CD8-positive, alpha-beta memory T cell (primary cell): Measurements from ENCODE around the gene ARHGAP25. TPM values are rescaled to one million over a fixed set of nuclear protein-coding genes. Genes with fewer than 3 reads are reported as not detected.

Source experiments
- CTCF ChIA-PET: fragments of 350-600 bp; sonication (Branson Sonifier 250); formaldehyde crosslinking; loops from one replicate; lab custom pipeline; 2021; ENCODE audit warnings: antibody characterized with exemption; lab: Charles Lee
- POLR2A ChIA-PET: fragments of 350-600 bp; sonication (Branson Sonifier 250); formaldehyde crosslinking; loops from one replicate; lab custom pipeline; 2021; ENCODE audit warnings: antibody characterized with exemption; lab: Charles Lee
- DNase-seq, 5 donors: peaks; one replicate each; pipeline versions ENCODE4 v3.0.0 to v3.0.0-alpha.2; 2020 to 2022; ENCODE audit warnings: mixed read lengths in 1 of 5
- H3K27ac ChIP-seq: one replicate; pipeline ENCODE4 v1.7.0; 2013; ENCODE audit warnings: low read depth, mild to moderate bottlenecking, low read length, moderate library complexity
- H3K27me3 ChIP-seq: 2 replicates; pipeline ENCODE4 v1.7.0; 2013; ENCODE audit warnings: low read length, mild to moderate bottlenecking; ENCODE audit not compliant: insufficient read depth, poor library complexity, severe bottlenecking
- H3K36me3 ChIP-seq: 2 replicates; pipeline ENCODE4 v1.7.0; 2013; ENCODE audit warnings: mild to moderate bottlenecking, low read length, moderate library complexity; ENCODE audit not compliant: insufficient read depth
- H3K4me1 ChIP-seq: 2 replicates; pipeline ENCODE4 v1.7.0; 2013; ENCODE audit warnings: mild to moderate bottlenecking, low read length, moderate library complexity; ENCODE audit not compliant: insufficient read depth
- H3K4me3 ChIP-seq: 2 replicates; pipeline ENCODE4 v1.7.0; 2013; ENCODE audit warnings: mild to moderate bottlenecking, low read length
- H3K9me3 ChIP-seq: 2 replicates; pipeline ENCODE4 v1.7.0; 2013; ENCODE audit warnings: mild to moderate bottlenecking, low read length
- H3K27ac Mint-ChIP-seq, 8 donors: one replicate each; pipeline ENCODE4 v1.8.0; 2020 to 2021; ENCODE audit warnings: mixed read lengths in 8 of 8, mild to moderate bottlenecking in 6 of 8, inconsistent platforms in 3 of 8, moderate library complexity in 3 of 8
- H3K27me3 Mint-ChIP-seq, 2 donors: one replicate each; pipeline ENCODE4 v1.8.0; 2020 to 2021; ENCODE audit warnings: mixed read lengths in 2 of 2, mild to moderate bottlenecking in 1 of 2, moderate library complexity in 1 of 2
- H3K36me3 Mint-ChIP-seq, 3 donors: one replicate each; pipeline ENCODE4 v1.8.0; 2020 to 2021; ENCODE audit warnings: mixed read lengths in 3 of 3, inconsistent platforms in 1 of 3, mild to moderate bottlenecking in 1 of 3
- H3K4me1 Mint-ChIP-seq, 3 donors: one replicate each; pipeline ENCODE4 v1.8.0; 2020 to 2021; ENCODE audit warnings: mixed read lengths in 3 of 3, inconsistent platforms in 1 of 3, mild to moderate bottlenecking in 1 of 3
- H3K4me3 Mint-ChIP-seq, 7 donors: one replicate each; pipeline ENCODE4 v1.8.0; 2020 to 2021; ENCODE audit warnings: mixed read lengths in 7 of 7, mild to moderate bottlenecking in 6 of 7, moderate library complexity in 4 of 7, inconsistent platforms in 2 of 7
- H3K9me3 Mint-ChIP-seq, 5 donors: one replicate each; pipeline ENCODE4 v1.8.0; 2020 to 2022; ENCODE audit warnings: mixed read lengths in 5 of 5, mild to moderate bottlenecking in 3 of 5, moderate library complexity in 2 of 5, inconsistent platforms in 1 of 5
- polyA plus RNA-seq: library from polyadenylated mRNA; unstranded; fragments of 300-500 nt; fragmentation: Illumina TruSeq; gene quantifications from one replicate; pipeline ENCODE4 v1.2.3, GENCODE V29; 2021
- total RNA-seq, 2 experiments: library from RNA; stranded (reverse); gene quantifications; one replicate each; pipeline ENCODE4 v1.2.3, GENCODE V29; 2021

The ARHGAP25 gene
- total and polyA plus RNA-seq, 3 experiments from 2014 or later, result 74.7 to 200 (median 75.2) TPM

DNA sequence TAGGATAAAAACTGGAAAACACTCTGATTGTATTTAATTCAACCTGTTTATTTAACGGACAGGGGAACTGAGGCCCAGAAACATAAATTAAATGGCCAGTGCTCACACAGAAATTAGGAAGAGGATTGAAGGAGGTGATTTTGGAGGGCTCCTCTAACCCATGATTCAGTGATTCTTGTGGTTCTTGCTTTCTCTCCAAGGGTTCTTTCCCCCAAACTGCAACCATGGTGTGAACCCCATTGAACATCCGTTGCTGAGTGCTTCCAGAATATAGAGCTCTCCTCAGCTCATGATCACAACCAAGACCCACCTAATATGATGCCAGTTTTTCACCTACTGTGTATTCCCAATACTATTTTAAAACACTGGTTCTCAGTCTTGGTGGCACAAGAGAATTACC lies 95.1 kb downstream of the ARHGAP25 start:
- POLR2A ChIA-PET, result interaction anchor here (0.6 to 2.0 kb wide), 3 partner anchors 19 to 78 kb away, joined by 4 to 9 read pairs (median 8); no protein-coding TSS in a partner anchor
- peak overlapping the region; percentile 18 for H3K4me3 ChIP-seq
- H3K4me3 Mint-ChIP-seq, result peak overlapping the region; percentile 4 to 78 (median 71)
- peaks cover 0 to 37% (median 10%) of the 10 kb centered on the region in 3 donors for H3K36me3 Mint-ChIP-seq
- peaks cover 5% of the 10 kb centered on the region for H3K36me3 ChIP-seq
- peaks cover 0 to 2% of the 10 kb centered on the region in 2 donors for H3K27me3 Mint-ChIP-seq
- H3K4me1 ChIP-seq, result peaks cover 52% of the 10 kb centered on the region
- H3K9me3 ChIP-seq, result no peaks in the 10 kb centered on the region
- H3K27ac Mint-ChIP-seq, result peak overlapping the region; percentile 68 to 97 (median 84)
- CTCF ChIA-PET, result interaction anchor here (0.9 to 3.8 kb wide), 10 partner anchors 9 to 108 kb away, joined by 3 to 17 read pairs (median 4); no protein-coding TSS in a partner anchor
- peaks cover 59 to 82% (median 80%) of the 10 kb centered on the region in 3 donors for H3K4me1 Mint-ChIP-seq
- DNase-seq, result no peak
- peak overlapping the region; percentile 35 for H3K27ac ChIP-seq
- H3K9me3 Mint-ChIP-seq, result no peaks in the 10 kb centered on the region
- H3K27me3 ChIP-seq, result no peaks in the 10 kb centered on the region

DNA sequence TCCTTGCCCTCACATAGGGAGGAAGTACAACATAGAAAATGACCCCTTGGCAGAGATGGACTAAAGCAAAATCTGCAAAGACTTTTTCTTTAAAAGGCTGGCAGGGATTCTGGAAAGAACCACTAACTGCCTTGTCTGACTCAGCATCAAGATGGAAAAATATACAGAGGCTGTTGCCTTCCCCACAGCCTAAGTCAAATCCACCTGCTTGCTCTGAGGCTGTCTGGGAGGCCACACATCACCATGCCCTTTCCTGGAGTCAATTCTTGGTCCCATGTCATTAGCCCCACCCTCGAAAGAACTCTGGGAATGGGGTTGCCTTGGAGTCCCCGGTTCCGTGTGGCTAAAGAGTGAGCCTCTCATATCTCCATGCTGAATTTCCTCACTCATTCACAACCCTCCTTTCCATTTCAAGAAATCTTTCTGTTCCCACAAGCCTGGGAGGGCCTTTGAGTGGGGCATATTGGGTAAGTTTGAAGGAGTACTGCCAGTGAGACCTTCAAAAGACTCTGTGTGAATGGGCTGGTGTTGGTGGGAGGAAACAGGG lies 97.1 kb downstream of the ARHGAP25 start:
- Mint-ChIP-seq H3K27me3 (peaks cover 0 to 2% of the 10 kb centered on the region in 2 donors), H3K36me3 (peaks cover 0 to 17% (median 0%) of the 10 kb centered on the region in 3 donors), H3K4me1 (peaks cover 49 to 73% (median 61%) of the 10 kb centered on the region in 3 donors), H3K9me3 (no peaks in the 10 kb centered on the region), H3K4me3 (peak overlapping the region; percentile 7 to 72 (median 57)), H3K27ac (peak overlapping the region; percentile 33 to 90 (median 79))
- H3K4me1 ChIP-seq, result peaks cover 55% of the 10 kb centered on the region
- POLR2A ChIA-PET, result no interaction called here
- H3K9me3 ChIP-seq, result no peaks in the 10 kb centered on the region
- peak overlapping the region; percentile 14 for H3K27ac ChIP-seq
- CTCF ChIA-PET, result no interaction called here
- DNase-seq, result no peak
- no peak overlapping the region for H3K4me3 ChIP-seq
- H3K36me3 ChIP-seq, result peaks cover 5% of the 10 kb centered on the region
- H3K27me3 ChIP-seq, result no peaks in the 10 kb centered on the region

DNA sequence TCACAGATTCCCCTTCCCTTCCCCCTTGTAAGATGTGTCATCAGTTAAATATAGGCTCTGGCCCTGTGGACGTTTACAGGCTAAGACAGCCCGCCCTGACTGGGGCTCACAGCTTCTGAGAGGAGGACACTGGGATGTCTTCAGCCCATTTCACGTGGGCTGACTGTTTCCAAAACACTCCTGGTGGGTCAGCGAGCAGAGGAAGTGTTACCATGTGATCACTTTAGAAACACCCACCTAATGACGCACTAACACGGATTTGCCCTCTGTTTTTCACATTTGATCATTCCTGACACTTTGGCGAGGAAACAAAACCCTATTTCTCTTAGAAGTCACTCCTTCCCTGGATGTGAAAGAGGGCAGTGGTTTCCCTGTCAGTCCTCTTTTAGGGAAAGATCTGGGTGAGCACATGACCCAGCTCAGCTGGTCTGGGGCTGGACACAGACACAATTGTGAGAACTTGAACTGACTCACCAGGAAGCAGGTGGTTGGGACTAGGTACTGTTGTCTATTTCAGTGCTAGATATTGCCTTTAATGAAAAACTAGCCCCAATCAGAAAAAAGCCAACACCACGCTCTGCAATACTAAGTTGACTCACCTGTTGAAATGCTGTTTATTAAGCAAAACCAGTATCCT lies 97.7 kb downstream of the ARHGAP25 start:
- Histone ChIP-seq H3K27me3 (no peaks in the 10 kb centered on the region), H3K27ac (peak overlapping the region; percentile 14), H3K9me3 (no peaks in the 10 kb centered on the region), H3K4me3 (no peak overlapping the region), H3K36me3 (peaks cover 5% of the 10 kb centered on the region), H3K4me1 (peaks cover 60% of the 10 kb centered on the region)
- peak overlapping the region in 7 of 8 donors; percentile 71 to 90 (median 83) for H3K27ac Mint-ChIP-seq
- peaks cover 0 to 13% (median 0%) of the 10 kb centered on the region in 3 donors for H3K36me3 Mint-ChIP-seq
- H3K4me1 Mint-ChIP-seq, result peaks cover 49 to 72% (median 57%) of the 10 kb centered on the region in 3 donors
- no peaks in the 10 kb centered on the region for H3K9me3 Mint-ChIP-seq
- peak; percentile 9 to 62 (median 18) for DNase-seq
- peaks cover 0 to 2% of the 10 kb centered on the region in 2 donors for H3K27me3 Mint-ChIP-seq
- peak overlapping the region; percentile 7 to 72 (median 57) for H3K4me3 Mint-ChIP-seq
- ChIA-PET CTCF (interaction anchor here (0.7 to 1.0 kb wide), 3 partner anchors 17 to 81 kb away, joined by 3 to 5 read pairs (median 4); no protein-coding TSS in a partner anchor), POLR2A (no interaction called here)

DNA sequence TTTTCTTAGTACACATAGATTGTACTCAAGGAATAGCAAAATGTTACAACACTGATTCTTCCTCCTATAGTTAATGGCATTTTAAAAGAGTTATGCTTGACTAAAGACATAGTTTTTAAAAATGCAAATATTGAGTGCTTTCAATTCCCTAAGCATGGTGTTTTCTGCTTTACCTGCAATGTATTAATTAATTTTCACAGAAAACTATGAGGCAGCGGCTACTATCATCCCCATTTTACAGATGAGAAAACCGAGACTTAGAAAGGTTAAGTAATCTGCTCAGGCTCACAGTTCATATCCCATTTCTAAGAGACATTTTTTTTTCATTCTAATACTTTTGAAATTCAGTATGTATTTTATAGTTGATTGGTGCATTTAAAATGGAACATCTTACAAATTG lies 98.6 kb downstream of the ARHGAP25 start:
- H3K27ac Mint-ChIP-seq, result no peak overlapping the region
- H3K4me1 Mint-ChIP-seq, result peaks cover 51 to 72% (median 57%) of the 10 kb centered on the region in 3 donors
- H3K4me3 ChIP-seq, result no peak overlapping the region
- POLR2A ChIA-PET, result no interaction called here
- no peaks in the 10 kb centered on the region for H3K27me3 ChIP-seq
- H3K4me3 Mint-ChIP-seq, result no peak overlapping the region
- no peak for DNase-seq
- H3K27me3 Mint-ChIP-seq, result peaks cover 0 to 2% of the 10 kb centered on the region in 2 donors
- no peaks in the 10 kb centered on the region for H3K36me3 ChIP-seq
- H3K9me3 Mint-ChIP-seq, result no peaks in the 10 kb centered on the region
- H3K9me3 ChIP-seq, result no peaks in the 10 kb centered on the region
- H3K27ac ChIP-seq, result no peak overlapping the region
- CTCF ChIA-PET, result interaction anchor here (0.7 to 1.0 kb wide), 3 partner anchors 18 to 81 kb away, joined by 3 to 5 read pairs (median 4); no protein-coding TSS in a partner anchor
- H3K4me1 ChIP-seq, result peaks cover 56% of the 10 kb centered on the region
- peaks cover 0 to 4% (median 0%) of the 10 kb centered on the region in 3 donors for H3K36me3 Mint-ChIP-seq

DNA sequence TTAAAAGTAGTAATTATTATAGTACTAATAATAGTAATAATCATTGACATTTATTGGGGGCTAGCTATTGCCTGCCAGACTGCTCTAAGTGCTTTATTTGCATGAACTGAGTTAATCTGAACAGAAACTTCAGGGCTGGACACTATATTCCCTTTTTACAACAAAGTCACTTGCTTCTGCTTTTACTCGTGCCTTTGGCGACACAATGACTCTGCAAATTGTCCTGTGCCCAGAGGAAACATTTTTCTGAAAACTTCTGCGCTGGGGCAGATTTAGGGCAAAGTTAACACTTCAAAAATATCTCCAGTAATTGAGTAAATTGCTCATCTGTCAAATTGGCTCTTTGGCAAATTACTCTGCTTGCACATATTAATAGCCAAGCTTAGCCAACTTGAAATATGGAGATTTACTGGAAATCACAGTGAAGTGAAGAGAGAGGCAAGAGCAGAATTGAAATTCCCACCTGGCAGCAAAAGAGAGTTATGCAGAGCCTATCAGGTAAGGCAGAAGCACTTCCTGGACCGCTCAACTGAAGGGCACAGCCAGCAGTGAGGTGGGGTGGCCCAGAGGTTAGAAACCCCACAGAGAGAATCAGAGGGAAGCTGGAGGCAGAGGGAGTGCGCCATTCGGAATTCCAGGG lies 100.2 kb downstream of the ARHGAP25 start:
- Mint-ChIP-seq H3K27me3 (no peaks in the 10 kb centered on the region), H3K9me3 (no peaks in the 10 kb centered on the region), H3K4me1 (peaks cover 35 to 61% (median 40%) of the 10 kb centered on the region in 3 donors), H3K27ac (peak overlapping the region in 1 of 8 donors; percentile 91), H3K4me3 (no peak overlapping the region), H3K36me3 (no peaks in the 10 kb centered on the region)
- no peaks in the 10 kb centered on the region for H3K36me3 ChIP-seq
- ChIA-PET POLR2A (interaction anchor here (0.5 kb wide), 1 partner anchor 18 kb away, joined by 3 read pairs; no protein-coding TSS in a partner anchor), CTCF (interaction anchor here (0.8 to 5.3 kb wide), 8 partner anchors 10 to 125 kb away, joined by 3 to 46 read pairs (median 6); no protein-coding TSS in a partner anchor)
- no peaks in the 10 kb centered on the region for H3K27me3 ChIP-seq
- H3K4me3 ChIP-seq, result no peak overlapping the region
- H3K27ac ChIP-seq, result no peak overlapping the region
- DNase-seq, result no peak
- H3K9me3 ChIP-seq, result no peaks in the 10 kb centered on the region
- H3K4me1 ChIP-seq, result peaks cover 39% of the 10 kb centered on the region

DNA sequence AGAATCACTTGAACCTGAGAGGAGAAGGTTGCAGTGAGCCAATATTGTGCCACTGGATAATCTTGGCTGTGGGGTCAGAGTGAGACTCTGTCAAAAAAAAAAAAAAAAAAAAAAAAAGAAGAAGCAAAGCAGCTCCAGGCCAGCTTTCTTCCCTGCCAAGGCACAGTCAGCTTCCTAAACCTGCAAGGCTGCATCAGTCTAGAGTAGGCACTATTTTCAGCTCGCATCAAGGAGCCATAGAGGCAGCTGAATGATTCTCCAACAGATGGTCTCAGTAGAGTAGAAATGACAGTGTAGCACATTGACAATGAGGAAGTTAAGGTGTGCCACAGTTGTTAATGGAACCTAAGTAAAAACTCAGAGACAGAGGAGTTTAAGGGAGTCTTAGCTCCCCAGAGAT lies 101.0 kb downstream of the ARHGAP25 start:
- H3K27me3 ChIP-seq, result no peaks in the 10 kb centered on the region
- POLR2A ChIA-PET, result interaction anchor here (0.6 kb wide), 1 partner anchor 11 kb away, joined by 4 read pairs; no protein-coding TSS in a partner anchor
- Mint-ChIP-seq H3K4me3 (no peak overlapping the region), H3K36me3 (no peaks in the 10 kb centered on the region), H3K27ac (no peak overlapping the region), H3K9me3 (peaks cover 0 to 2% (median 0%) of the 10 kb centered on the region in 5 donors), H3K27me3 (no peaks in the 10 kb centered on the region), H3K4me1 (peaks cover 28 to 54% (median 32%) of the 10 kb centered on the region in 3 donors)
- no peaks in the 10 kb centered on the region for H3K36me3 ChIP-seq
- no peak overlapping the region for H3K4me3 ChIP-seq
- peaks cover 31% of the 10 kb centered on the region for H3K4me1 ChIP-seq
- no peaks in the 10 kb centered on the region for H3K9me3 ChIP-seq
- no peak for DNase-seq
- CTCF ChIA-PET, result interaction anchor here (0.8 to 5.3 kb wide), 11 partner anchors 10 to 126 kb away, joined by 3 to 46 read pairs (median 4); no protein-coding TSS in a partner anchor
- no peak overlapping the region for H3K27ac ChIP-seq

DNA sequence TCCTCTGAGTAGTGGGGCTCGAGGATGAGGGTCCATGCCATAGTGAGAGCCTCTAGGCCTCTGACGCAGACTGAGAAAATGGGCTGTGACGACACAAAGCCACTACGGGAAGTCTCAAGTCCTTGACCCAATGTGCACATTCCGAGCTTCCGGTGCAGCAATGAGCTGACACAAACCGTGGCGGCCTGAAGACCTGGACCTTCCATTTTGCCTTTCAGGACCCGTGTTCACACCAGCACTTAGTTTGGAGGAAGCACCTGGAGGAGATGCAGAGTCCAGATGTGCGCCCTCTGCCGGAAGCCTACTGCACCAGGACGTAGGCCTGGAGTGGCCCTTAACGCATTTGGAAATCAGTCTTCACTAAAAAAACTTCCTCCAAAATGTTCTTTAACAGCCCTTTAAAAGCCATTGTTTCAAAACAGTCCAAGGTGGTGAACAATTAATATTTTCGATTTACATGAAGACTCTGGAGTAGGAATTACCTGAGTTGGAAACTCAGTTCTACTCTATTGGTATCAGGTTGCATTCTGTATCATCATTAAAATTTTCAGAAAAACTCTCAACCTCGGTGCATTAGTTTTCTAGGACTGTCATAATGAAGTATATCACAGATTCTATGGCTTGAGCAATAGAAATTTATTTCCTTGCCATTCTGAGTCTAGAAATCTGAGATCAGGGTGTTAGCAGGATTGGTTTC lies 102.7 kb downstream of the ARHGAP25 start:
- Mint-ChIP-seq H3K4me3 (no peak overlapping the region), H3K27me3 (no peaks in the 10 kb centered on the region), H3K36me3 (no peaks in the 10 kb centered on the region), H3K27ac (peak overlapping the region in 2 of 8 donors; percentile 51 to 61), H3K4me1 (peaks cover 14 to 37% (median 16%) of the 10 kb centered on the region in 3 donors), H3K9me3 (peaks cover 0 to 2% (median 0%) of the 10 kb centered on the region in 5 donors)
- CTCF ChIA-PET, result interaction anchor here (0.8 to 5.3 kb wide), 12 partner anchors 11 to 128 kb away, joined by 3 to 46 read pairs (median 4); no protein-coding TSS in a partner anchor
- no peak overlapping the region for H3K27ac ChIP-seq
- no peaks in the 10 kb centered on the region for H3K27me3 ChIP-seq
- POLR2A ChIA-PET, result no interaction called here
- peak; percentile 36 to 73 (median 48) for DNase-seq
- H3K4me1 ChIP-seq, result peaks cover 14% of the 10 kb centered on the region
- no peak overlapping the region for H3K4me3 ChIP-seq
- H3K36me3 ChIP-seq, result no peaks in the 10 kb centered on the region
- no peaks in the 10 kb centered on the region for H3K9me3 ChIP-seq
